ENCODE results near the gene CMSS1. TPM values are rescaled to one million over a fixed set of nuclear protein-coding genes. Genes with fewer than 3 reads are reported as not detected.
A peak's percentile ranks its signal among the peaks of the same experiment; 100 is the strongest.

Gene CMSS1
- total RNA-seq (2022) (79.7 and 117 TPM in 2 replicates), Bru-seq, nascent RNA (percentile 83 among the genes with signal in this experiment), BruChase-seq, experiment 1, labeled RNA remaining after a 6-hour chase (percentile 60 among the genes with signal in this experiment), BruChase-seq, experiment 2, labeled RNA remaining after a 2-hour chase (percentile 71 among the genes with signal in this experiment)
- long read RNA-seq, partial matches to known transcripts = 7 of 14 reads
- long read RNA-seq, other reads (novel, unspliced or antisense) = 7 of 14 reads

- Mint-ChIP-seq H3K4me3 (ENCODE audit: unreplicated experiment) (peak within 1 kb of the TSS; percentile 95), H3K27me3 (ENCODE audit: insufficient read depth, unreplicated experiment) (no peaks in the 10 kb centered on the region), H3K9me3 (ENCODE audit: unreplicated experiment) (no peaks in the 10 kb centered on the region), H3K36me3 (ENCODE audit: insufficient read depth, unreplicated experiment) (peaks cover 10% of the 10 kb centered on the region), H3K27ac (ENCODE audit: low read depth, unreplicated experiment) (peak within 1 kb of the TSS; percentile 99), H3K4me1 (ENCODE audit: insufficient read depth, unreplicated experiment) (peaks cover 18% of the 10 kb centered on the region)
- CTCF ChIA-PET = interaction anchor here (0.6 to 1.5 kb wide), 9 partner anchors 9 to 799 kb away, joined by 3 to 5 read pairs (median 3); no protein-coding TSS in a partner anchor
- peak; percentile 28 for TF ChIP-seq CTCF (IDR thresholded peaks at IDR 0.05; ENCODE audit: unreplicated experiment)
- BruUV-seq (replicated peaks) = TSS peak; percentile 69
- peak; percentile 90 for DNase-seq (ENCODE audit: unreplicated experiment)
- POLR2A ChIA-PET = interaction anchor here (0.6 to 2.1 kb wide), 17 partner anchors 9 to 1926 kb away, joined by 3 to 11 read pairs (median 3); partner anchors contain the start of gene TBC1D23
- intact Hi-C loops (cut with micrococcal nuclease) = no loop called here
These were observed at the start of gene CMSS1 for GRCh38 chr3:99817437-99818240. Gene CMSS1, plus strand, starts transcription at chr3:99817862.

- no peaks in the 10 kb centered on the region for H3K27me3 Mint-ChIP-seq (ENCODE audit: insufficient read depth, unreplicated experiment)
- peaks cover 7% of the 10 kb centered on the region for H3K36me3 Mint-ChIP-seq (ENCODE audit: insufficient read depth, unreplicated experiment)
- no TSS peak for BruUV-seq (replicated peaks)
- intact Hi-C loops (cut with micrococcal nuclease) = no loop called here
- CTCF ChIA-PET = interaction anchor here (0.7 to 2.0 kb wide), 3 partner anchors 14 to 278 kb away, joined by 3 to 8 read pairs (median 3); no protein-coding TSS in a partner anchor
- POLR2A ChIA-PET = interaction anchor here (0.6 to 1.1 kb wide), 2 partner anchors 912 to 984 kb away, joined by 3 to 5 read pairs; no protein-coding TSS in a partner anchor
- no peak overlapping the region for H3K27ac Mint-ChIP-seq (ENCODE audit: low read depth, unreplicated experiment)
- H3K4me3 Mint-ChIP-seq (ENCODE audit: unreplicated experiment) = no peak overlapping the region
- peaks cover 6% of the 10 kb centered on the region for H3K4me1 Mint-ChIP-seq (ENCODE audit: insufficient read depth, unreplicated experiment)
- DNase-seq (ENCODE audit: unreplicated experiment) = no peak
- no peak for TF ChIP-seq CTCF (IDR thresholded peaks at IDR 0.05; ENCODE audit: unreplicated experiment)
- no peaks in the 10 kb centered on the region for H3K9me3 Mint-ChIP-seq (ENCODE audit: unreplicated experiment)
These were observed 49.5 kb upstream of the CMSS1 start for GRCh38 chr3:99768126-99768525.

GRCh38 chr3:99768808-99769501 lies 48.7 kb upstream of the CMSS1 start:
- ChIA-PET CTCF (interaction anchor here (0.9 kb wide), 1 partner anchor 21 kb away, joined by 3 read pairs; no protein-coding TSS in a partner anchor), POLR2A (no interaction called here)
- no TSS peak for BruUV-seq (replicated peaks)
- TF ChIP-seq CTCF (IDR thresholded peaks at IDR 0.05; ENCODE audit: unreplicated experiment) = no peak
- peaks cover 6% of the 10 kb centered on the region for H3K4me1 Mint-ChIP-seq (ENCODE audit: insufficient read depth, unreplicated experiment)
- H3K27ac Mint-ChIP-seq (ENCODE audit: low read depth, unreplicated experiment) = no peak overlapping the region
- H3K27me3 Mint-ChIP-seq (ENCODE audit: insufficient read depth, unreplicated experiment) = no peaks in the 10 kb centered on the region
- no peak for DNase-seq (ENCODE audit: unreplicated experiment)
- H3K36me3 Mint-ChIP-seq (ENCODE audit: insufficient read depth, unreplicated experiment) = peaks cover 7% of the 10 kb centered on the region
- H3K9me3 Mint-ChIP-seq (ENCODE audit: unreplicated experiment) = no peaks in the 10 kb centered on the region
- no peak overlapping the region for H3K4me3 Mint-ChIP-seq (ENCODE audit: unreplicated experiment)
- intact Hi-C loops (cut with micrococcal nuclease) = no loop called here

All from MCF 10A (cell line).